Naive thymus-derived CD4-positive, alpha-beta T cell (primary cell): ENCODE measurements around the gene CLCN7. TPM values are rescaled to one million over a fixed set of nuclear protein-coding genes. Genes with fewer than 3 reads are reported as not detected.

ENCODE experiments used
- ATAC-seq: fragments of 150-1000 bp; cut with Tn5 transposase; 2 replicates; pipeline ENCODE4 v1.10.0; 2021; ENCODE audit warnings: mild to moderate bottlenecking, moderate library complexity
- CTCF ChIA-PET: fragments of 350-600 bp; sonication (Branson Sonifier 250); formaldehyde crosslinking; loops from one replicate; lab custom pipeline; 2021; ENCODE audit warnings: antibody characterized with exemption; lab: Charles Lee
- POLR2A ChIA-PET: fragments of 350-600 bp; sonication (Branson Sonifier 250); formaldehyde crosslinking; loops from one replicate; lab custom pipeline; 2021; ENCODE audit warnings: antibody characterized with exemption, inconsistent platforms; lab: Charles Lee
- DNase-seq, 9 donors: peaks; one replicate each; pipeline versions ENCODE4 v3.0.0 to v3.0.0-alpha.2; 2020 to 2022; ENCODE audit warnings: mixed read lengths in 1 of 9
- H3K27ac ChIP-seq: one replicate; pipeline ENCODE4 v1.7.0; 2013; ENCODE audit warnings: mild to moderate bottlenecking, low read depth, low read length, moderate library complexity
- H3K27me3 ChIP-seq, 2 donors: one replicate each; pipeline ENCODE4 v1.7.0; 2013; ENCODE audit warnings: low read length in 2 of 2, mild to moderate bottlenecking in 2 of 2, moderate library complexity in 2 of 2; ENCODE audit not compliant: control insufficient read depth in 2 of 2, insufficient read depth in 2 of 2
- H3K36me3 ChIP-seq, 3 experiments: 1 replicate in 2 of 3; 2 replicates in 1 of 3; pipeline ENCODE4 v1.7.0; 2013; ENCODE audit warnings: low read length in 3 of 3, mild to moderate bottlenecking in 3 of 3, moderate library complexity in 1 of 3; ENCODE audit not compliant: insufficient read depth in 3 of 3, control insufficient read depth in 2 of 3
- H3K4me1 ChIP-seq, 2 donors: one replicate each; pipeline ENCODE4 v1.7.0; 2013; ENCODE audit warnings: low read length in 2 of 2, mild to moderate bottlenecking in 2 of 2, moderate library complexity in 1 of 2; ENCODE audit not compliant: control insufficient read depth in 2 of 2, insufficient read depth in 2 of 2
- H3K4me3 ChIP-seq: 2 replicates; pipeline ENCODE4 v1.7.0; 2013; ENCODE audit warnings: mild to moderate bottlenecking, low read length
- H3K9me3 ChIP-seq, 3 experiments: 1 replicate in 2 of 3; 2 replicates in 1 of 3; pipeline ENCODE4 v1.7.0; 2013; ENCODE audit warnings: low read length in 3 of 3; ENCODE audit not compliant: control insufficient read depth in 2 of 3
- H3K27ac Mint-ChIP-seq, 9 donors: one replicate each; pipeline ENCODE4 v1.8.0; 2020 to 2022; ENCODE audit warnings: mixed read lengths in 9 of 9, mild to moderate bottlenecking in 8 of 9, moderate library complexity in 5 of 9, inconsistent platforms in 2 of 9
- H3K27me3 Mint-ChIP-seq, 5 donors: one replicate each; pipeline ENCODE4 v1.8.0; 2021 to 2022; ENCODE audit warnings: mixed read lengths in 5 of 5, mild to moderate bottlenecking in 1 of 5
- H3K36me3 Mint-ChIP-seq, 5 donors: one replicate each; pipeline ENCODE4 v1.8.0; 2020 to 2022; ENCODE audit warnings: mixed read lengths in 5 of 5, mild to moderate bottlenecking in 3 of 5, inconsistent platforms in 1 of 5
- H3K4me1 Mint-ChIP-seq, 7 donors: one replicate each; pipeline ENCODE4 v1.8.0; 2020 to 2022; ENCODE audit warnings: mixed read lengths in 7 of 7, mild to moderate bottlenecking in 3 of 7, inconsistent platforms in 1 of 7
- H3K4me3 Mint-ChIP-seq, 10 donors: one replicate each; pipeline ENCODE4 v1.8.0; 2020 to 2022; ENCODE audit warnings: mild to moderate bottlenecking in 10 of 10, mixed read lengths in 10 of 10, moderate library complexity in 6 of 10, inconsistent platforms in 2 of 10
- H3K9me3 Mint-ChIP-seq, 11 donors: one replicate each; pipeline ENCODE4 v1.8.0; 2020 to 2022; ENCODE audit warnings: mixed read lengths in 11 of 11, mild to moderate bottlenecking in 4 of 11, inconsistent platforms in 1 of 11, moderate library complexity in 1 of 11
- intact Hi-C, 2 donors: fragments of 100-400 bp; cut with micrococcal nuclease; formaldehyde crosslinking; loops; one replicate each; pipeline ENCODE4 v1.15.1; 2023
- polyA plus RNA-seq, 2 donors: library from polyadenylated mRNA; unstranded; fragments of 300-500 nt; fragmentation: Illumina TruSeq; gene quantifications; one replicate each; pipeline ENCODE4 v1.2.3, GENCODE V29; 2021
- total RNA-seq, 6 experiments: library from RNA in 5 of 6; stranded (reverse) in 5 of 6; gene quantifications; 1 replicate in 5 of 6; 2 replicates in 1 of 6; pipeline ENCODE4 v1.2.3 and lab custom pipeline; 2021 to 2026

The CLCN7 gene
- total and polyA plus RNA-seq, 7 experiments from 2014 or later = 17.0 to 140 (median 106) TPM

DNA sequence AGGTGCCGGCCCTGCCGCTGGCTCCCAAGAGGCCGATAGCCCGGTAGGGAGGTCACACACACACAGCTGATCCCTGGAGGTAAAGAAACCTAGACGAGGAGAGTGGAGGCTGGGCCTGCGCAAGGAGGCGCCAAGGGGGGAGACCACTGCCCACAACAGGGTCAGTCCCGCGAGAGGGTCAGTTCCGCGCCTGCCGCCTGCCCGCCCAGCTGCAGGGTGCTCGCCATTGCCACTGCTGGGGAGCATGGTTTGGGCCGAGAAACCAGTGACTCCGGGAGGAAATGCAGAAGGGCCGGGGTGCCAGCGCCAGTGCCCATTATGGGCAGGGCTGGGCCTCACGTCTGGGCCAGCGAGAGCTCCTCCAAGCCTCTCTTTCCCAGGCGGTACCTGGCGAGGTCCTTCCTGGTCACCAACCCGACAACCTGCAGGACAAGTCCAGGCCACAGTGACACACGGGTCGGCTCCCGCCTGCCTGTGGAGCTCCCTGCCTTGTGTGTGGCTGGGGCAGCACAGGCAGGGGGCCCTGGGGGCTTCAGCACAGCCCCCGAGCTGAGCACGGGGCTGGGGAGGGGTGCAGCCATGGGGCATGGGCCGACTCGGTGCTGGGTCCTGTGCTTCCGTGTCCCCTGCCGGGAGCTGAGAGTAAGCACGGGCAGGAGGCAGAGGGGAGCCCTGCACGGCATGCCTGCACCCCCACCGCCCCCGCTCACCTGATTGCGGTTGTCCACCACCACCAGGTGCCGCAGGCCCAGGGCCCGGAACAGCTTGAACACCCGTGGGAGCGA is 28.3 kb downstream of the CLCN7 start:
- Histone ChIP-seq H3K27ac (no peak overlapping the region), H3K36me3 (peaks cover 0 to 59% (median 0%) of the 10 kb centered on the region in 3 experiments), H3K9me3 (no peaks in the 10 kb centered on the region), H3K27me3 (no peaks in the 10 kb centered on the region), H3K4me1 (no peaks in the 10 kb centered on the region), H3K4me3 (no peak overlapping the region)
- intact Hi-C loops = no loop called here
- POLR2A ChIA-PET = no interaction called here
- Mint-ChIP-seq H3K27ac (no peak overlapping the region), H3K27me3 (no peaks in the 10 kb centered on the region), H3K4me1 (no peaks in the 10 kb centered on the region), H3K36me3 (peaks cover 0 to 7% (median 0%) of the 10 kb centered on the region in 5 donors), H3K9me3 (no peaks in the 10 kb centered on the region), H3K4me3 (no peak overlapping the region)
- DNase-seq (no peak), ATAC-seq (no peak)
- CTCF ChIA-PET = no interaction called here

GRCh38 chr16:1445518-1446203 is 29.2 kb downstream of the CLCN7 start:
- ChIA-PET POLR2A (no interaction called here), CTCF (interaction anchor here (0.6 kb wide), 1 partner anchor 15 kb away, joined by 3 read pairs; no protein-coding TSS in a partner anchor)
- Histone ChIP-seq H3K27me3 (no peaks in the 10 kb centered on the region), H3K4me1 (no peaks in the 10 kb centered on the region), H3K9me3 (no peaks in the 10 kb centered on the region), H3K27ac (no peak overlapping the region), H3K36me3 (peaks cover 0 to 51% (median 0%) of the 10 kb centered on the region in 3 experiments), H3K4me3 (no peak overlapping the region)
- Mint-ChIP-seq H3K27me3 (no peaks in the 10 kb centered on the region), H3K9me3 (no peaks in the 10 kb centered on the region), H3K4me1 (no peaks in the 10 kb centered on the region), H3K36me3 (peaks cover 0 to 7% (median 0%) of the 10 kb centered on the region in 5 donors), H3K27ac (no peak overlapping the region), H3K4me3 (no peak overlapping the region)
- ATAC-seq = no peak
- DNase-seq = no peak
- intact Hi-C loops = no loop called here

DNA sequence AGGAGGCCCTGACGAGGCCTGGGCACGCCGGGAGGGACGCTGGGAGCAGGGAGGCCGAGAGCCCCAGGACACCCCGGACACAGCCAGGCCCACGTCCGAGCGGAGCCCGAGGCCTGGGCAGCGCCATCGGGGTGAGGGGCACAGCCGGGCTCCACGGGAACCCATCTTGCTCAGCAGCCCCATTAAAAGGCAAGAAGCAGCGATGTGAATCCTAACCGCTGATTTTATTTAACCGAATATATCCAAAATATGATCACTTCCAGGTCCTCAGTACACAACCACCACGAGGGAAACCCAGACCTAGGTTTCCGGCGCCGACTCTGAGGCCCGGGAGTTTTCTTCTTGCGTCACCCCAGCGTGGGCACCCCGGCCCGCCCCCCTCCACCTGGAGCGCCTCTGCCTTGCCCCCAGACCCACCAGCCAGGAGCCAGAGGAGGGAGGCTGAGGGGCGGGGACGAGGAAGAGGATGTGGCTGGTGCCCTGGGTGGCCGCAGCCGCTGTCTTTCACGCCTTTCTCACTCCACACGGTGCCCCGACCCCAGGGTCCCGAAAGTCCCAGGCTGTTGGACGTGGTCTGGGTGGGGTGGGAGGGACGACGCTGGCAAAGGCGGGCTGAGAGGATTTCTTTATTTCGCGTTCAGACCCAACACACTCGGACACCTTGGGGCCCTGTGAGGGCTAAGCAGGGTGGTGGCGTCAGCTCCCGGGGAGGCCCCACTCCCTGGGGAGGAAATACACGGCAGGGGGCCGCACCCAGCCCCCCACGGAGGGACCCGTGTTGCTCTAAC is 29.9 kb downstream of the CLCN7 start:
- POLR2A ChIA-PET = no interaction called here
- CTCF ChIA-PET = no interaction called here

GRCh38 chr16:1443980-1444729 is 30.7 kb downstream of the CLCN7 start, which contains the start of gene CCDC154:
Gene CCDC154 (minus strand): TSS chr16:1444556. CDS start chr16:1444322, 234 bp downstream.
- H3K27me3 Mint-ChIP-seq = no peaks in the 10 kb centered on the region
- H3K9me3 Mint-ChIP-seq = no peaks in the 10 kb centered on the region
- no peak for ATAC-seq
- Histone ChIP-seq H3K36me3 (peaks cover 0 to 37% (median 0%) of the 10 kb centered on the region in 3 experiments), H3K9me3 (no peaks in the 10 kb centered on the region), H3K27me3 (no peaks in the 10 kb centered on the region), H3K4me1 (no peaks in the 10 kb centered on the region), H3K27ac (no peak within 1 kb of the TSS), H3K4me3 (no peak within 1 kb of the TSS)
- no peak within 1 kb of the TSS for H3K27ac Mint-ChIP-seq
- intact Hi-C loops = no loop called here
- no peak for DNase-seq
- ChIA-PET POLR2A (no interaction called here), CTCF (no interaction called here)
- H3K4me3 Mint-ChIP-seq = no peak within 1 kb of the TSS
- H3K36me3 Mint-ChIP-seq = no peaks in the 10 kb centered on the region
- no peaks in the 10 kb centered on the region for H3K4me1 Mint-ChIP-seq

More for the DNA sequence above, 29.9 kb downstream of the CLCN7 start:
- no peak overlapping the region for H3K4me3 Mint-ChIP-seq
- no peak overlapping the region for H3K27ac ChIP-seq
- H3K36me3 Mint-ChIP-seq = peaks cover 0 to 7% (median 0%) of the 10 kb centered on the region in 5 donors
- peaks cover 0 to 44% (median 0%) of the 10 kb centered on the region in 3 experiments for H3K36me3 ChIP-seq
- no peak overlapping the region for H3K27ac Mint-ChIP-seq
- H3K4me1 Mint-ChIP-seq = no peaks in the 10 kb centered on the region
- H3K27me3 Mint-ChIP-seq = no peaks in the 10 kb centered on the region
- DNase-seq (no peak), ATAC-seq (peak; percentile 13)
- intact Hi-C loops = no loop called here
- H3K4me3 ChIP-seq = no peak overlapping the region
- H3K4me1 ChIP-seq = no peaks in the 10 kb centered on the region
- no peaks in the 10 kb centered on the region for H3K27me3 ChIP-seq
- H3K9me3 ChIP-seq = no peaks in the 10 kb centered on the region
- H3K9me3 Mint-ChIP-seq = no peaks in the 10 kb centered on the region

DNA sequence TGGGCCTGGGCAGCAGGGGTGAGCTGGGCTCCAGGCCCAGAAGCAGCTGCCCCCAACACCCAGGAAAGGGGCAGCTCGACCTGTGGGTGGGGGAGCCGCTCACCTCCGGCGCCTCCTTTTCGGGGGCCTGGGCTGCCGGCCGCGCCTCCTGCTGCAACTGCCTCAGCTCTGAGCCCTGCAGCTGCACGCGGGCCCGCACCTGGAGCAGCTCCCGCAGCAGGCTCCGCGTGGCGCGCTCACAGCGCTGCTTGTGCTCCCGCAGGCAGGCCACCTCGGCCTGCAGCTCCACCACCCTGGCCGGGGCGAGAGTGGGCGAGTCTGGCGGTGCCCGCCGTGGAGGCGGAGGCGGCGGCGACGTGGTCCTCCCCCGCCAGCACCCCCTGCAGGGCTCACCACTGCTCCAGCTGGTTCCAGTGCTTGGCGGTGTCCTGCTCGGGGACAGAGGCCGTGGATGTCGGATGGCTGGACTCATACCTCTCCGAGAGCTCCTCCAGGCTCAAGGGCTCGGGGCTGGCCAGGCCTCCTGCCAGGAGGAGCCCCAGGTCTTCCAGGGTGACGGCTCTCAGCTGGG is 31.3 kb downstream of the CLCN7 start:
- Mint-ChIP-seq H3K4me1 (no peaks in the 10 kb centered on the region), H3K36me3 (no peaks in the 10 kb centered on the region), H3K4me3 (no peak overlapping the region), H3K9me3 (no peaks in the 10 kb centered on the region), H3K27ac (no peak overlapping the region), H3K27me3 (no peaks in the 10 kb centered on the region)
- peaks cover 0 to 30% (median 0%) of the 10 kb centered on the region in 3 experiments for H3K36me3 ChIP-seq
- no peaks in the 10 kb centered on the region for H3K27me3 ChIP-seq
- ChIA-PET POLR2A (interaction anchor here (0.7 kb wide), 1 partner anchor 11 kb away, joined by 3 read pairs; no protein-coding TSS in a partner anchor), CTCF (no interaction called here)
- no peak overlapping the region for H3K27ac ChIP-seq
- H3K9me3 ChIP-seq = no peaks in the 10 kb centered on the region
- no peak for ATAC-seq
- DNase-seq = no peak
- intact Hi-C loops = no loop called here
- no peak overlapping the region for H3K4me3 ChIP-seq
- no peaks in the 10 kb centered on the region for H3K4me1 ChIP-seq

DNA sequence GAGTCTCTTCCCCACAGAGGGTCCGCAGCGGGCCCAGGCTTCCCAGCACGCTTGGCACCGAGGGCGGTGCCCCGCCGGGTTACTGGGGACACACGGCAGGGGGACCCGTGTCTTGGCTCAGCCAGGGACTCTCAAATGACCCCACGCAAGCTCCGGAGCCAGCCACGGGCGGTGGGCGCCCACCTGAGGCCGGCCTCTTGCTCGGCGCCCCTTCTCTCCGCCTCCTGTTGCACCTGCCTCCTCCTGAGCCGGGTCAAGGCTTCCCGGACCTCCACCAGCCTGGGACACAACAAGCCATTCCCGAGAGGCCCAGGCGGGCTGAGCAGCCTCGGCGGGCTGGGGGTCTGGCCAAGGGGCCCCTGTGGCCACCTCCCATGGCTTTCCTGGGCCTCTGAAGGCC is 32.1 kb downstream of the CLCN7 start:
- H3K4me3 ChIP-seq = no peak overlapping the region
- H3K27ac ChIP-seq = no peak overlapping the region
- H3K9me3 ChIP-seq = no peaks in the 10 kb centered on the region
- H3K27ac Mint-ChIP-seq = no peak overlapping the region
- ATAC-seq (no peak), DNase-seq (no peak)
- H3K27me3 ChIP-seq = no peaks in the 10 kb centered on the region
- no peaks in the 10 kb centered on the region for H3K4me1 ChIP-seq
- POLR2A ChIA-PET = interaction anchor here (0.7 kb wide), 1 partner anchor 10 kb away, joined by 3 read pairs; no protein-coding TSS in a partner anchor
- H3K27me3 Mint-ChIP-seq = no peaks in the 10 kb centered on the region
- H3K9me3 Mint-ChIP-seq = no peaks in the 10 kb centered on the region
- CTCF ChIA-PET = no interaction called here
- intact Hi-C loops = no loop called here
- no peak overlapping the region for H3K4me3 Mint-ChIP-seq
- peaks cover 0 to 22% (median 0%) of the 10 kb centered on the region in 3 experiments for H3K36me3 ChIP-seq
- no peaks in the 10 kb centered on the region for H3K36me3 Mint-ChIP-seq
- H3K4me1 Mint-ChIP-seq = no peaks in the 10 kb centered on the region
